SK-N-SH treated with all-trans-retinoic acid at 6 μM for 48 hours (cell line): ENCODE results near the gene SLC26A2.

Experiments used
- ARNTL ChIP-seq: fragments of 450-650 bp; formaldehyde crosslinking; IDR thresholded peaks from 2 replicates; pipeline ENCODE4 v1.5.0; 2020; ENCODE audit warnings: low read depth, mild to moderate bottlenecking, moderate library complexity, borderline replicate concordance
- ESRRG ChIP-seq: fragments of 250-450 bp; sonication (Bioruptor Pico); IDR thresholded peaks from 2 replicates; pipeline ENCODE4 v1.6.1; 2021; ENCODE audit warnings: mild to moderate bottlenecking
- PPARA ChIP-seq: fragments of 250-450 bp; sonication (Bioruptor Pico); IDR thresholded peaks from 2 replicates; pipeline ENCODE4 v1.5.0; 2020; ENCODE audit warnings: mild to moderate bottlenecking, borderline replicate concordance
- RARB ChIP-seq: fragments of 250-450 bp; sonication (Bioruptor Pico); IDR thresholded peaks from 2 replicates; pipeline ENCODE4 v1.8.0; 2021; ENCODE audit warnings: mild to moderate bottlenecking, moderate library complexity
- ZFP30 ChIP-seq: fragments of 450-650 bp; formaldehyde crosslinking; IDR thresholded peaks from 2 replicates; pipeline ENCODE4 v1.5.0; 2022; ENCODE audit warnings: mild to moderate bottlenecking, moderate library complexity
- TF ChIP-seq, protein P1 (sequence below): fragments of 250-450 bp; sonication (Bioruptor Pico); IDR thresholded peaks from 2 replicates; pipeline ENCODE4 v1.8.0; 2020; ENCODE audit warnings: mild to moderate bottlenecking, moderate library complexity, borderline replicate concordance

DNA sequence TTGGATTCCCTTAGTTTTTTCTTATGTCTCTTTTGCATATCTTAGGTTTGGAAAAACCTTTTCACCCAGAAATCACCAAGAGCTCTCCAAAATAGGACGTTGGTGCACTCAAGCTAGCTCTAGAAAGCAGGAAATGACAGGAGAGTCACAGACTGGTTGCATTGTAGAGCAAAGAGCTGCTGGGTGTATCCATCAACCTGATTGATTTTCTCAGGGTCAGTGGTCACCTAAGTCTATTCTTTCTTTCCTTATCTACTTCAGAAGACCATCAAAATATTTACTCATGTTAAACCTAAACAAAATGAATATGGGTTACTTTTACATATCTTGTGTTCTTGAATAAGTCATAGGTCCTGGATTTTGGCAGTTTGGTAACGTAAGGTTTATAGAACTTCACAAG, 14.9 kb downstream of the SLC26A2 start:
- TF ChIP-seq PPARA (CRISPR knock-in tag), result no peak
- no peak for TF ChIP-seq ESRRG (CRISPR knock-in tag)
- TF ChIP-seq ZFP30 (CRISPR knock-in tag), result no peak
- TF ChIP-seq, protein P1, sequence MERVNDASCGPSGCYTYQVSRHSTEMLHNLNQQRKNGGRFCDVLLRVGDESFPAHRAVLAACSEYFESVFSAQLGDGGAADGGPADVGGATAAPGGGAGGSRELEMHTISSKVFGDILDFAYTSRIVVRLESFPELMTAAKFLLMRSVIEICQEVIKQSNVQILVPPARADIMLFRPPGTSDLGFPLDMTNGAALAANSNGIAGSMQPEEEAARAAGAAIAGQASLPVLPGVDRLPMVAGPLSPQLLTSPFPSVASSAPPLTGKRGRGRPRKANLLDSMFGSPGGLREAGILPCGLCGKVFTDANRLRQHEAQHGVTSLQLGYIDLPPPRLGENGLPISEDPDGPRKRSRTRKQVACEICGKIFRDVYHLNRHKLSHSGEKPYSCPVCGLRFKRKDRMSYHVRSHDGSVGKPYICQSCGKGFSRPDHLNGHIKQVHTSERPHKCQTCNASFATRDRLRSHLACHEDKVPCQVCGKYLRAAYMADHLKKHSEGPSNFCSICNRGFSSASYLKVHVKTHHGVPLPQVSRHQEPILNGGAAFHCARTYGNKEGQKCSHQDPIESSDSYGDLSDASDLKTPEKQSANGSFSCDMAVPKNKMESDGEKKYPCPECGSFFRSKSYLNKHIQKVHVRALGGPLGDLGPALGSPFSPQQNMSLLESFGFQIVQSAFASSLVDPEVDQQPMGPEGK, result no peak
- TF ChIP-seq RARB (CRISPR knock-in tag), result no peak
- TF ChIP-seq ARNTL (CRISPR knock-in tag), result no peak
